ENCODE measurements around the gene TCEAL4. TPM values are rescaled to one million over a fixed set of nuclear protein-coding genes. Genes with fewer than 3 reads are reported as not detected.

The TCEAL4 gene
- total and polyA plus RNA-seq, 3 donors from 2014 or later: 62.6 to 149 (median 132) TPM

GRCh38 chrX:103635436-103635835, 50.1 kb downstream of the TCEAL4 start:
- H3K27ac ChIP-seq: no peak overlapping the region
- WGBS, 2 donors: 84 to 86% methylated on average over 2 of the region's 2 CpGs
- H3K4me3 ChIP-seq: no peak overlapping the region
- no peaks in the 10 kb centered on the region for H3K4me1 ChIP-seq
- TF ChIP-seq POLR2A (IDR thresholded peaks at IDR 0.05): no peak
- TF ChIP-seq, protein P1, sequence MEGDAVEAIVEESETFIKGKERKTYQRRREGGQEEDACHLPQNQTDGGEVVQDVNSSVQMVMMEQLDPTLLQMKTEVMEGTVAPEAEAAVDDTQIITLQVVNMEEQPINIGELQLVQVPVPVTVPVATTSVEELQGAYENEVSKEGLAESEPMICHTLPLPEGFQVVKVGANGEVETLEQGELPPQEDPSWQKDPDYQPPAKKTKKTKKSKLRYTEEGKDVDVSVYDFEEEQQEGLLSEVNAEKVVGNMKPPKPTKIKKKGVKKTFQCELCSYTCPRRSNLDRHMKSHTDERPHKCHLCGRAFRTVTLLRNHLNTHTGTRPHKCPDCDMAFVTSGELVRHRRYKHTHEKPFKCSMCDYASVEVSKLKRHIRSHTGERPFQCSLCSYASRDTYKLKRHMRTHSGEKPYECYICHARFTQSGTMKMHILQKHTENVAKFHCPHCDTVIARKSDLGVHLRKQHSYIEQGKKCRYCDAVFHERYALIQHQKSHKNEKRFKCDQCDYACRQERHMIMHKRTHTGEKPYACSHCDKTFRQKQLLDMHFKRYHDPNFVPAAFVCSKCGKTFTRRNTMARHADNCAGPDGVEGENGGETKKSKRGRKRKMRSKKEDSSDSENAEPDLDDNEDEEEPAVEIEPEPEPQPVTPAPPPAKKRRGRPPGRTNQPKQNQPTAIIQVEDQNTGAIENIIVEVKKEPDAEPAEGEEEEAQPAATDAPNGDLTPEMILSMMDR (IDR thresholded peaks at IDR 0.05): no peak
- DNase-seq: no peak
- H3K9me3 ChIP-seq: no peaks in the 10 kb centered on the region
- intact Hi-C loops (cut with DNase I; ENCODE audit: low total_unique reads): no loop called here
- no peaks in the 10 kb centered on the region for H3K36me3 ChIP-seq (ENCODE audit: low read depth, missing control alignments)
- H3K27me3 ChIP-seq: no peaks in the 10 kb centered on the region

Other genes starting within 250 kb of the TCEAL4 start
- 10 to 100 TPM; 99.4 to 99.7 TPM for gene TCEAL9, start 229.0 kb upstream of the TCEAL4 start, total RNA-seq
- gene TCEAL9, start 229.0 kb upstream of the TCEAL4 start, polyA plus RNA-seq (ENCODE audit: insufficient read depth, low read depth, low replicate concordance): 74.9 TPM
- 100 to 1,000 TPM; 354 to 415 TPM for gene BEX3, start 209.0 kb upstream of the TCEAL4 start, total RNA-seq
- 289 TPM for gene BEX3, start 209.0 kb upstream of the TCEAL4 start, polyA plus RNA-seq (ENCODE audit: insufficient read depth, low read depth, low replicate concordance)
- 10 to 100 TPM; 29.5 to 37.9 TPM for gene RAB40A, start 66.0 kb upstream of the TCEAL4 start, total RNA-seq
- 5.3 TPM for gene RAB40A, start 66.0 kb upstream of the TCEAL4 start, polyA plus RNA-seq (ENCODE audit: insufficient read depth, low read depth, low replicate concordance)
- gene TCEAL3, start 22.4 kb downstream of the TCEAL4 start, total RNA-seq: 10 to 100 TPM; 56.7 to 65.8 TPM
- gene TCEAL3, start 22.4 kb downstream of the TCEAL4 start, polyA plus RNA-seq (ENCODE audit: insufficient read depth, low read depth, low replicate concordance): 62.0 TPM
- 10 to 100 TPM; 63.6 to 83.9 TPM for gene TCEAL1, start 43.5 kb downstream of the TCEAL4 start, total RNA-seq
- 30.9 TPM for gene TCEAL1, start 43.5 kb downstream of the TCEAL4 start, polyA plus RNA-seq (ENCODE audit: insufficient read depth, low read depth, low replicate concordance)
- gene MORF4L2, start 101.2 kb downstream of the TCEAL4 start, total RNA-seq: 100 to 1,000 TPM; 257 to 267 TPM
- 220 TPM for gene MORF4L2, start 101.2 kb downstream of the TCEAL4 start, polyA plus RNA-seq (ENCODE audit: insufficient read depth, low read depth, low replicate concordance)
- 100 to 1,000 TPM in 1 of 2 donors, 10 to 100 TPM in 1; 10.8 to 110 TPM for gene TMEM31, start 125.4 kb downstream of the TCEAL4 start, total RNA-seq
- gene TMEM31, start 125.4 kb downstream of the TCEAL4 start, polyA plus RNA-seq (ENCODE audit: insufficient read depth, low read depth, low replicate concordance): 51.9 TPM
- 100 to 1,000 TPM; 111 to 119 TPM for gene PLP1, start 191.3 kb downstream of the TCEAL4 start, total RNA-seq
- gene PLP1, start 191.3 kb downstream of the TCEAL4 start, polyA plus RNA-seq (ENCODE audit: insufficient read depth, low read depth, low replicate concordance): 79.7 TPM
- 1 to 10 TPM; 2.6 to 3.0 TPM for gene RAB9B, start 246.7 kb downstream of the TCEAL4 start, total RNA-seq
- 3.8 TPM for gene RAB9B, start 246.7 kb downstream of the TCEAL4 start, polyA plus RNA-seq (ENCODE audit: insufficient read depth, low read depth, low replicate concordance)